Stimulated activated CD8-positive, alpha-beta memory T cell treated with anti-CD3 and anti-CD28 coated beads, Interleukin-15, amount 100 ng/mL, for 4 hours (primary cell): ENCODE measurements around the gene BHLHE23.

ENCODE experiments used
- DNase-seq, 2 donors: peaks; one replicate each; pipeline ENCODE4 v3.0.0-alpha.2; 2020; ENCODE audit warnings: low read depth in 2 of 2

Gene BHLHE23

DNA sequence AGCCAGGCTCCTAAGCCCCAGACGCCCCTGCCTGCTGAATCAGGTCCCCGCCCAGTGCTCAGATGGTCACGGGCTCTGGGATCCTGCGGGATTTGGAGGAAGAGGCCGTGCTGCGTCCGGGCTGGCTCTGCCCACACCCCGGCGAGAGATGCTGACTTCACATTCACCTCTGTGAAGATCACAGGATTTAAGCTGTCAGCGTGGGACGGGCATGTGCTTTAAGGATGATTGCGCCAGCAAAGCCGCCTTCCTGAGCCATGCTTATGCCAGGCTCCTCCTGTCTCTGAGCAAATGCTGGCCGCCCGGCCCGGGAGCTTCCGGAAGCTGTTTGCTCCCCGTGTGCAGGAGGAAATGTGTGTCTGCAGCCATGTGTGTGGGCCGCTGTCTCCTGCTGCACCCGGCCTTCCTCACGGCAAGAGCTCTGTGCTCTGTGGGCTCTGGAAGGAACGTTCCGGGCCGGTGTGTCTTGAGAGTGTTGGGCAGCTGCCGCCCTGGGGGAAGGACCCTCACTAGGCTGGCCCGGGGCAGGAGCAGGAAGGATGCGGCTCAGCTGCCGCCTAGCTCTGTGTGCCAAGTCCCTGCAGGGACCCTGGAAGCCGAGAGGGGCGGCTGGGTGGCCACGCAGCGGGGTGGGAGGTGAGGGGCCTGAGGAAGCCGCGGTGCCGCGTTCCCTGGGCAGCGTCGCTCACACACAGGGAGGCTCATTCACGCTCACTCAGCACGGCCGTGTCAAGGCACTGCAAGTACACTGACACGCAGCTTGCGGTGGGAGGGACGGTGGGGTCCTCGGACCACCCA is 19.0 kb upstream of the BHLHE23 start:
- DNase-seq, result no peak

DNA sequence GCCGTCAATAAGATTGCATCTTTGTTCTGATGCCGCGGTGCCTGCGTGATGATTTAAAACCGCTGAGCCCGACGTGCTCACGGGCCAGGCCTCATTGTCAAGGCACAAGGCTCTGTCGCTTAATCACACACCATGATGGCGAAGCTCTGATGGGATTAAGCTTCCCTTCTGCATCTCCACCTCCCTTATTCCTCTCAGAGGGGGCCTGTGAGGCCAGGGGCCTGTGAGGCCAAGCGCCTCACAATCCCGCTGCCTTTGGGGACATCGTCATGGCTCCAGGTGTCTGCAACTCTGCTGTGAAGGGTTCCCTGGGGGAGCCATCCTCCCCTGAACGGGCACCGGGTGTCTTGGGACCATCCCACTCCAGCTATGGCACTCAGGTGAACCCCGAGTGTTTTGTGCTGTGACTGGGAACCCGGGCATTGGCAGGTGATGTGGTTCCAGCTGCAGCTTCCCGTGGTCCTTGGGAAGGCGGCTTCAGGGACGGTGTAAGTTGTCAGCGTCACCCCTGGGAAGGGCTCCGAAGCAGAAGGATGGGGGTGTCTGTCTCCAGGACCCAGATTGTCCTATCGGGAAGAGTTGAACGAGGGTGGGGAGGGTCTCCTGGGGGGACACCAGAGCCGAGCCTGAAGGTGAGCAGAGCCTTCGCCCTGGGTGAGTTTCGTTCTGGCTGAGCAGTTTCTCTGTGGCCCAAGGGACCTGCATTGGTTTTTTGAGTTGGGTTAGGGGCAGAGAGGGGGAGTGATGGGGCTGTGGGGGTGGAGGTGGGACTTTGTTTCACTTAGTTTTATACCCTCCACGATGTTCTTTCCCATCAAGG is 18.0 kb upstream of the BHLHE23 start:
- no peak for DNase-seq

DNA sequence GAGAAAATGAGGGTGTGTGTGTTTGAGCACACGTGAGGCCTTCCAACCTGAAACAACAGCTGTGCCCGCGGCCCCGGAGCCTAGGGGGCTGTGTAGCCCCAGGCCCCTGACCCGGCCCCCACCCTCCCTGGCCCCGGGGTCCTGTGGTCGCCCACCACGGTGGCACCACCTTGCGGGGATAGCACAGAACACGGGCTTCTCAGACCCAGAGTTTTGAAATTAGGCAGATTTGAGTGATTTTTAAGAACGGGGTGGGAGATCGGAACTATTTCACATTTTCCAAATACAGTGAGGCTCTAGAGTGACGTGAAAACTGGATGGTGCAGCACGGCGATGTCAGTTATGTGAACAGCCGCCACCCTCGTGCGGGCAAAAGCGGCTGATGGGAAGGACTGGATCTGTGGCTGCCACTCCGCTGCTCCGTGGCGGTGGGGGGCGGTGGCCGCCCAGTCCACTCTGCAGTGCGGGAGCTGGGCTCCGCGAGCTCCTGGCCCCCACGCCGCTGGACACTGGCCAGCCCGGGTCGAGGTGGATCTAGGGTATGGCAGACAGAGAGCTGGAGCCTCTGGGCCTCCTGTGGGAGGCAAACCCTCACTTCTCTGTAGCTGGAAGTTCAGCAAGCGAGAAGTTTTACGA is 17.3 kb upstream of the BHLHE23 start:
- no peak for DNase-seq

DNA sequence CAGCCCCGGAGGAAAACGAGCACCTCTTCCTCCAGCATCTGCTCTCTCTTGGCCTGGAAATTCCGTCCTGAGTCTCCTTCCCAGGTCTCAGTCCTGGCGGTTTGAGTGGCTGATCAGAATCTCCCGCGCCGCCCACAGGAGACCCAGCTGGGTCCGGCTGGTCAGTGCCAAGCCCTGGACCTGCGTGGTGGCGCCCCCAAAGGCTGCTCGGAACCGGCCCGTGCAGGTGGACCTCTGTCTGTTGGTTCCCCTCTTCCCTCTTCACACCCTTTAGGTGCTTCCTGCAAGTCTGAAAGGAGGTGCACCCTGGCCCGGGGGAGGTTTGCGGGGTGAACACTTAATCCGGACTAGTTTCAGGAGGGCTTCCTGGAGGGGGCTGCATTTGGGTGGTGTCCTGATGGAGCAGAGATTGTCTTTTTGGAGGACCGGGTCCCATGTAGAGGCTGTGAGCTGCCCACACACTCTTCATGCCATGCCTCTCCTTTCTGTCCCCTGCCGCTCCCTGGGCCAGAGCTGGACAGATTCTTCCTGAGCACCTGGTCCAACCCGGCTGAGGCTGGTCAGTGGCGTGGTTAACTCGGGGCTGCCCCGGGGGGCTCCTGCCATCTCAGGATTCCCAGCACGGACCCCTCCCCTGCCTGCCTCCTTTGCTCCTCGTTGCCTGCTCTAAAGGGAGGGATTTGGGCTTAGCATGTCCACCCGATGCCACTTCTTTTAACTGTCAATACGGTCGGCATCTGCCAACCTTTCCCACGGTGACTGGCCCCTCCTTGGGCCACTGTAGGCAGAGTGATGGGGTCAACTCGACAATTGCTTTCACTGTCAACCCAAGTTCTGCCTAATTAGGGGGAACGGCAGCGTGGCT is 16.5 kb upstream of the BHLHE23 start:
- DNase-seq, result no peak

DNA sequence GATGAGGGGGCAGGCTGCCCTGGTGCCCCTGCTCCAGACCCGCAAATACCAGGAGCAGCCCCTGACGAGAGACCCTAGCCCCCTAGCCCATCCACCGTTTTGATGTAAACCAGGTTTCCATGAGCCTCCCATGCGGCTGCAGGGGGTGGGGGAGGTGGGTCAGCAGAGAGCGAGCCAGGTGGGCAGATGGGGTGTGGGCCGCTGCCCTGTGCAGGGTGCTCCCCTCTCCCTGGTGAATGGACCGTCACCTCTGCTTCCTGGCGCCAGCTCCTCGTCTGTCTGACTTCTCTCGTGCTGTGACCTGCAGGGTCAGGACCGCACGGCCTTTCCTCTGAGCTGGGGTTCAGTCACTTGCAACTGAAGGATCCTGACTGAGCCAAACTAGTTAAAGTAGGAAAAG is 15.7 kb upstream of the BHLHE23 start:
- DNase-seq, result no peak

DNA sequence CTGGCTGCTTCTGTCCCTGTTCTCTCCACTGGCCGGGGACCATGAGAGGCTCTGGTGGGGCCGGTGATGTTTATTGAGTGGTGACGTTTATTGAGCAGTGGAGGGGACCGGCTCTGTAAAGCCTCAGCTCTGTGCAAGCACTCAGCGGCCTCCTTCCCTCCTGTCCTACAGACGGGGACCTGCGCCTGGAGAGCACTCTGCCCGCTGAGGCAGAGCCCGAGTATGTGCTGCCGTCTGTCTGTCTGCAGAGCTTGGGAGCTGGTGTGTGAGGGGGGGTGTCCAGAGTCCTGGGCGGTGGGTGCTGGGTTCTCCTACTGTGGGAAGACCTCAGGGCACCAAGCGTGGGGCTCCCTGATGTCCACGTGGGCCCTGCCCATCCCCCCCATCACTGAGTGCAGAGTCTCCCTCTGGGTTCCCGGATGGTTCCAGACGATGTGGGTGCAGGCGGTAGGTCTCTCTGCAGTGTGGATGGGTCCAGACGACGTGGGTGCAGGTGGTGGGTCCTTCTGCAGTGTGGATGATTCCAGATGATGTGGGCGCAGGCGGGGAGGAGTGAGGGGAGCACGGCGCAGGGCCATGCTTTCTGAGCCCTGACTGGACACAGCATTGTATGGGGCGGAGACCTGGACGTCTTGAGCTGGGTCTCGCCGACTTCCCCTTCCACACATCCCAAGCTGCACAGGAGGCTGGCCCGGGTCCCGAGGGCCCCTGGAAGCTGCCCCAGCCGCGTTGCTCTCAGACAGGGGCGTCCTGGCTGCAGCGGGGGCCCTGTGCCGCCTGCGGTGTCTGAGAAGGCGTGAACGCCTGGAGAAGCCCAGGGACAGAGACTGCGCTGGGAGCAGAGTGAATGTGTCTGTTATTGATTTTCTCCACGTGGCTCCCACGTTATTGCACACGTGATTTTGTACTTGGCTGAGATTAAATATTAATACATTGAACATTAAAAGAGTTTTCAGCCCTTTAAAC is 14.9 kb upstream of the BHLHE23 start:
- no peak for DNase-seq

DNA sequence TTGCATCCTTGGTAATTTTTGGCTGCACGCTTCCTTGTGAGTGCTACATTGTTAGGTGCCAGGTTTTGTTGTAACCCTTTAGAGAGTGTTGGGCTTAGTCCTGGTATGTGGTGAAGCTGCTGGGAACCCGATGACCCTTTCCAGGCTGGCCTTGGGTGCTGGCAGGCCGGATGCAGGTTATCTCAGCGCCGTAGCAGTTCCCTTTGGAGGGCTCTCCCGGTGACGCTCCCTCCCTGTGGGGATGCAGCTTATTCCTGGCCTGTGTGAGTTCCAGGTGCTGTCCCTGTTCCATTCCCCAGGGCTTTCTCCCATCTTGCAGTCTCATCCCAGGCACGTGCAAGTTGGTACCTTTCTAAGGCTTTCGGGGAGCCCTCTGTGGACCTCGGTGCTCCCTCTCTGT is 13.9 kb upstream of the BHLHE23 start:
- DNase-seq, result no peak

DNA sequence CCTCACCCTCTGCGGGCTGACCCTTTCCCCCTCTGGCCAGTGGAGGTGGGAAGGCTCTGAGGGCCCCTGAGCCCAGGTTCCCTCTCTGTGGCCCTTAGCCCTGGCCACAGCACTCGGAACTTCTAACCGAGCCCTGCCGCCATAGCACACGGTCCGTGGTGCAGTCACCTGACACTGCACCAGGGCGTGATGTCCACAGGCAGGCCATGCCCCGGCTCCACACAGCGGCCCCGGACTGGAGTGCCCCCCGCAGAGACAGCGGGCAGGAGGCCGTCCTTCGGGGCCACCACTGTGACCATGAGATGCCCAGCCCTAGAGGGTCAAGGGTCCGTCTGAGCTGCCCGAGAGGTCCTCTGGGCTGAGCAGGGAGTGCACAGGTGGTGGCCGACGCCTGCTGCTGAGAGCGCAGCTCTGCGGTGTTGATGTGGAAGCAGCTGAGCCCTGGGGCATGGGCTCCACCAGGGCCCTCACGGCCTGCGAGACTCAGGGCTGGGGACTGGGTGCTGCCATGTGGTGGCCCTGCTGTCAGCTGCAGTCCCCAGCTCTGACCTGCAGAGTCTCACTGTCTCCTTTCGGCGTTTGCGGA is 11.2 kb upstream of the BHLHE23 start:
- DNase-seq, result no peak

DNA sequence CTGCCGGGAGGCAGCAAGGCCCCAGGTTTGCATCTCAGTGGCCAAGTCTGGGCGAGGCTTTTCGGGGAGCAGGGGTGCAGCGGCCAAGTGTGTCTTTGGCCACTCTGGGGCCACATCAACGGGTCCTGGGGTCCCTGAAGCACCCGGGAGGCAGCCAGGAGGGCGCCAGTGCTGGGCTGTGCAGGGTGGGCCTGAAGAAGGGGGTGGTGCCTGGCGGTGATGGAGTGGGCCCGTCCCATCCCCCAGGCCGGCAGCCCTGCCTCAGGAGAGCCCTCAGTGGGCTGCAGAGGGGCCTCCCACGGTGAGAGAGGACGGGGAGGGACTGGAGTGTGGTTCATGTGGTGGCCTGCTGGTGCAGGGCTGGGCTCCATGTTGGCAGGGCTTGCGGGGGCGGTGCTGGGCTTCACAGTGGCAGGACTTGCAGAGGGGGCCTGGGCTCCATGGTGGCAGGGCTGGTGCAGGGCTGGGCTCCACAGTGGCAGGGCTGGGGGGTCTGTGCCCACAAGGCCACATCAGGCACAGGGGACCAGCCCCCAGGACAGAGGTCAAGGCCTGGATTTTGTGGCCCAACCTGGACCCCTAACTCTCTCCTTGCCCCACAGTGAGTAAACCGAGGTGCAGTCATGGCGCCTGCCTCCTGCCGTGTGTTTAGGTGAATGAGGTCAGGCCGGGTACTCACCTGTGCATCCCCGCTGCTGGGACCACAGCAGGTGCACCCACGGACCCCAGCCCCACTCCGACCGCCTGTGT is 10.5 kb upstream of the BHLHE23 start:
- DNase-seq, result no peak

DNA sequence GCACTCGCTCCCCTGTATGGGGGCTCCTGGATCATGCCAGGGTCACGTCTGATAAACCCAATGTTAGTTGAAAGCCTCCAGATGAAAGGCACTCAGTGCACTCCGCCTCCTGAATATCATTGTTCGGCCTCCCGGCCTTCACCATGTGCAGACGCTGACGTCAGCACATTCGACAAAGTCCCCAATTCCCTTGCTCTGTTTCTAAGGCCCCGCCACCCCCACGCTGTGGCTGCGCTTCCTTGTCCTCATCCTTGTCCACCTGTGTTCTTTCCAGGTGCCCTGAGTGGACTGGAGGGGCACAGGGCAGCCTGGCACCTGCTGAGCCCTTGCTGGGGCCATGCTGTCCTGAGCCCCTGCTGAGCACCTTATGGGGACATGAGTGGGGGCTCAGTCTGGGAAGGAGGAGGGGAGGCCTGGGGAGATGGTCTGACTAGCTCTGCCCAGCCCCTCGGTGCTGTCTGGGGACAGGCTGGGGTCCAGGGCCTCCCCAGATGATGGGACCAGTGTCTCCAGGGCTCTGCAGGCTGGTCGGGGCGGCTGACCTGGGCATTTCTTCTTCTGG is 9.8 kb upstream of the BHLHE23 start:
- DNase-seq, result no peak

DNA sequence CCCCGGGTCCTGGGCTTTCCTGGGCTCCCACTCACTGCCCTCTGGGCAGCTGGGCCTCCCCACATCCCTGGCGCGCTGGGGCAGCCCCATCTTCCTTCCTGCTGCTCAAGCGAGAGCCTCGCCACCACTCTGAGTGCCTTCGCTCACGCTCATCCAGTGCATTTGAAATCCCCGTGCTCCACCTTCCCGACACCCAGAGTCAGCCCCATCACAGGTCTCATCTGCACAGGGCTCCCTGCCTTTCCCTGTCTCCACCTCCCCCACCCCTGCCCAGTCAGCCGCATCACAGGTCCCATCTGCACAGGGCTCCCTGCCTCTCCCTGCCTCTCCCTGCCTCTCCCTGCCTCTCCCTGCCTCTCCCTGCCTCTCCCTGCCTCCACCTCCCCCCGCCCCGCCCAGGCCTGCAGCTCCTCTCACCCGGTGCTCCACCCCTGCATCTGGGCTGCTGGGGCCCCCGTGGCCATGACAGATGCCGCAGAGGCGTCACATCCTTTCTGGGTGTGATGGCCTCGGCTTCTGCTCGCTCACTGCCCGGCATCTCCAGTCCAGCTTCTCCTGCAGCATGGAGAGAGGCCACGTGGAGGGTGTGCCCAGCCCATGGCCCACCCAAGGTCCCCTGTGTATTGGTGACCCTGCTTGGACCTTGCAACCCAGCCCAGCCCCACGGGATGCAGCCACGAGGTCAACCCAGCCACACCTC is 9.0 kb upstream of the BHLHE23 start:
- DNase-seq, result no peak

DNA sequence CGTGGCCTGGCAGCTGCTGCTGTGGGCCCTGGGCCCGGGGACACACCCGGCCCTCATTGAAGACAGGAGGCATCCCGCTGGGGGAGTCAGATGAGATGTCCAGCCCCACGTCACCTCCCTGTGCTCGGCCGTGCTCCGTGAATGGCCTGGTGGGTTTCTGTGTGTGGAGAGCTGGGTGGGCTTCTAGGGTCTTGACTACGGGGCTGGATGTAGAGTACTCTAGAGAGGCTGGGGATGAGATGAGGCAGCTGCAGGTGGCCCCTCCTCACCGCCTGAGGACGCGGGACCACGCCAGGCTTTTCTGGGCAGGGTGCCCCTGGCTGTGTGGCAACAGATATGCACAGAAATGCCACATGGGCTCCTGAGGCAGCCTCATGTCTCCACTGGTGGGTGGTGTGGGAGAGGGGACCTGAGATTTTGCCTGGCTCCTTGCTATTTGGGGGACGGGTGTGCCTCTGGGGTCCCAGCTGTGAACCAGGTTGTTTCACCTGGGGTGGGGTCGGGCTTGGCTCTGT is 8.4 kb upstream of the BHLHE23 start:
- DNase-seq, result no peak

DNA sequence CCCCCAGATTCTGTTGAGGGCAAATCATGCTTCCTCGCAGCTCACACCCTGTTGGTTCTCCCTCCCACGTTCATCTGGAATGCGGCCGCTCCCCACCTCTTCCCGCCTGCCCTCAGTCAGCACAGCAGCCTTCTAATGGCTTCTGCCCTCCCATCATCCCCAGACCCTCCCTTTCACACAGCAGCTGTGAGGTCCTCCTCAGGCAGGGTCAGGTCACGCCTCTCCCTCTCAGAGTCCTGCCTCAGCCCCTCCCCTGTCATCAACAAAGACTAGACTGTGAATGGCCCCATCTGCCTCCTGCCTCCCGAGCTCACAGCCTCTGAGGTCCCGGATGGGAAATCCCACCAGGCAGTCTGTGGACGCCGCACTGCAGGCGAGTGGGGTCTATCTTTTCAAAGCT is 7.9 kb upstream of the BHLHE23 start:
- DNase-seq, result no peak

DNA sequence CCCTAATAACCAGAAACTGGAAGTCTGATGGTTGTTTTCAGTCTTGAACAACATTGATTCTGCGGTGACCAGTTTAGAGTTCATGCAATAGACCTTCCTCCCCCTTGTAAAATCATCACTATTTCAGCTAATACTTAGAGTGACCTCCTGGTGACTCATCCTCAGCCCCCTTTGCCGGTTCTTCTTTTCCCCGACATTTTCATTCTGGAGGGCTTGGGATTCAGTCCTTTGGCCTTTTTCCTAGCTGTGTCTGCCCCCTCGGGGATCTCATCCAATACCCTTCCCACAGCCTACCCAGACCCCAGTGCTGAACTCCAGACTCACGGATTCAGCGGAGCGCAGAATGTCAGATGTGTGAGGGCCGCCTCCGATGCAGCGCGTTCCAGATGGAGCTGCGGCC is 7.5 kb upstream of the BHLHE23 start:
- no peak for DNase-seq

DNA sequence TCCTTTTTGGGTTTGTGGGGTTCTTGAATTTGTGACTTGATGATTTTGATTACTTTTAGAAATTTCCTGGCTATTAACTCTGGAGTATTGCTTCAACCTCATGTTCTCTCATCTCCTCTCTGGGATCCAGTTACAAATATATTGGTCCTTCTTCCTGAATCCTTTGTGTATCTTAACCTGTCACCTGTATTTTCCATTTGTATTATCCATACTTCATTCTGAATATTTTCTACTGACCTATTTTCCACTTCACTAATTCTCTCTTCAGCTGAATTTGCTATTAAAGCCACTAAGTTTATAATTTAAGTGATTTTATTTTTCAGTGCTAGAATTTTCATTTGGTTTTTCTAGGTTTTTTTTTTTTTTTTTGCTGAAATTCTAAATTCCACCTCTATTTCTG is 6.4 kb upstream of the BHLHE23 start:
- DNase-seq, result no peak

DNA sequence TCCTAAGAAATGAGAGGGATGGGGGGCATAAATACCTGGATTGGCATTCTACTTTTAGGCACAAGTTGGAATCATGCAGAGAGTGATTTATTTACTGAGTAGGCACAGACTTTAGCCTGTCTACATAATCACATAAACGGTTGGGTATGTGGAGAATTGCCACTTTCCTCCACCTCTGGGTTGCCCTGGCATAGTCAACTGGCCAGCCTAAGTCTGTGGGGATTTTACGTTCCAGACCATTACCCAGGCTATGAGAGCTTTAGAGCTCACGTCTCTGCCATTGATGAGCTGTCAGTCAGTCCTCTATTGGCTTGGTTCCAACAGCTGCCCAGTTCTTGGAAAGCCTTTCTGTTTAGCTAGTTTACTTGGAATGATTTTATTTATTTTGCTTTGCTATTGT is 5.0 kb upstream of the BHLHE23 start:
- DNase-seq, result no peak

DNA sequence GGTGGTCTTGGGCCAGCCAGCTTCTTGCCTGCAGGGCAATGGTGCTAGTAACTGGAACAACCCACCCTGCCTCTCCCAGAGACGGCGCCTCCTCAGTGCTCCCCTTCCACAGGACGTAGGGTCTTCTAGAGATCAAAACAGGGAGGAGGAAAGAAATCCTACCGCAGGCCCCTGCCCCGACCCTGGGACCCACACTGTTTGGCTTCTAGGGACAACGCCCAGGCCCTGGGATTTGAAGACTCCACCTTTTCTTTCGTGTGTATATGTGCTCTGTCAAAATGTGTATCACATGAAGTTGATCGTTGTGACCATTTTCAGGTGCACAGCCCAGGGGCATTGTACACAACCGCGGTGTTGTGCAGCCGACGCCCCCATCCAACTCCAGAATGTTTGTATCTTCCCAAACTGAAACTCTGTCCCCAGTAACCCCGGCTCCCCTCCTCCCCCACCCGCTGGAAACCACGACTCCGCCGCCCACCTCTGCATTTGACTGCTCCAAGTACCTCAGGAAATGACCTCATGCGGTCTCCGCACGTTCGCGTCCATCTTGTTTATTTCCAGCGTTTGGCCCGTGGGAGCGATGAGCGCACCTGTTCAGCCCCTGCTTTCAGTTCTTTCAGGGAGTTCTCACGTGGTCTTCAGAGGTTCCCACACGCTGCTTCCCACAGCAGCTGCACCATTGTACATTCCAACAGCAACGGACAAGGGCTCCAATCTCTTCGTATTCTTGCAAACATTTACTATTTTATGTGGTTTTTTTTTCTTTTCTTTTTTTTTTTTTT is 3.4 kb upstream of the BHLHE23 start:
- peak; percentile 48 to 64 for DNase-seq
